Caco-2 (cell line): ENCODE results near the gene SMAD5. TPM values are rescaled to one million over a fixed set of nuclear protein-coding genes. Genes with fewer than 3 reads are reported as not detected.

Experiments used
- BruUV-seq: library from RNA; stranded (reverse); fragments of 400-500 nt; replicated peaks from 2 replicates; lab custom pipeline; 2021; lab: Mats Ljungman, UMichigan
- CTCF ChIA-PET: fragments of 300-600 bp; sonication (Branson Sonifier 250); formaldehyde crosslinking; loops from one replicate; lab custom pipeline; 2022; ENCODE audit warnings: antibody characterized with exemption; lab: Charles Lee
- POLR2A ChIA-PET: fragments of 300-600 bp; sonication (Branson Sonifier 250); formaldehyde crosslinking; loops from one replicate; lab custom pipeline; 2022; ENCODE audit warnings: antibody characterized with exemption; lab: Charles Lee
- DNase-seq, 2 experiments: peaks; one replicate each; pipeline versions ENCODE4 v3.0.0 to v3.0.0-alpha.2; 2020 to 2022
- H3K27me3 ChIP-seq: replicated peaks from 2 replicates; pipeline ENCODE4 v1.6.0; 2011; ENCODE audit warnings: low read length; ENCODE audit not compliant: control insufficient read depth, insufficient read depth
- H3K36me3 ChIP-seq: 2 replicates; pipeline ENCODE4 v1.5.1; 2011; ENCODE audit warnings: low read length; ENCODE audit not compliant: control insufficient read depth, insufficient read depth
- H3K4me1 ChIP-seq: fragments of 250-450 bp; sonication (Bioruptor Pico); 2 replicates; pipeline ENCODE4 v1.5.1; 2020; ENCODE audit warnings: mild to moderate bottlenecking
- H3K4me3 ChIP-seq: 2 replicates; pipeline ENCODE4 v1.5.1; 2011; ENCODE audit warnings: low read depth, mild to moderate bottlenecking, control low read depth, low read length
- H3K9me3 ChIP-seq: fragments of 250-450 bp; sonication (Bioruptor Pico); 2 replicates; pipeline ENCODE4 v1.5.1; 2020; ENCODE audit warnings: mild to moderate bottlenecking, moderate library complexity
- H3K27ac Mint-ChIP-seq: one replicate; pipeline ENCODE4 v1.8.0; 2022; ENCODE audit warnings: mixed read lengths; ENCODE audit not compliant: unreplicated experiment
- H3K27me3 Mint-ChIP-seq: one replicate; pipeline ENCODE4 v1.8.0; 2022; ENCODE audit warnings: mixed read lengths; ENCODE audit not compliant: insufficient read depth, unreplicated experiment
- H3K36me3 Mint-ChIP-seq: one replicate; pipeline ENCODE4 v1.8.0; 2022; ENCODE audit warnings: mild to moderate bottlenecking, mixed read lengths; ENCODE audit not compliant: insufficient read depth, unreplicated experiment
- H3K4me1 Mint-ChIP-seq: one replicate; pipeline ENCODE4 v1.8.0; 2022; ENCODE audit warnings: low read depth, mixed read lengths; ENCODE audit not compliant: unreplicated experiment
- H3K4me3 Mint-ChIP-seq: one replicate; pipeline ENCODE4 v1.8.0; 2022; ENCODE audit warnings: mild to moderate bottlenecking, moderate library complexity, mixed read lengths; ENCODE audit not compliant: unreplicated experiment
- H3K9me3 Mint-ChIP-seq: one replicate; pipeline ENCODE4 v1.8.0; 2022; ENCODE audit warnings: mixed read lengths; ENCODE audit not compliant: unreplicated experiment
- intact Hi-C: fragments of 100-400 bp; cut with micrococcal nuclease; formaldehyde crosslinking; loops from one replicate; pipeline ENCODE4 v1.10.0; 2022; ENCODE audit not compliant: unreplicated experiment
- total RNA-seq: library from RNA; stranded (reverse); gene quantifications from 2 replicates; pipeline ENCODE4 v1.2.3, GENCODE V29; 2022
- TF ChIP-seq, protein P1 (sequence below), 2 experiments: fragments of 200-600 bp in 1 of 2; IDR thresholded peaks; 1 replicate in 1 of 2; 2 replicates in 1 of 2; pipeline versions ENCODE4 v1.5.1 to v1.8.0; 2011 to 2022; ENCODE audit warnings: antibody characterized with exemption in 1 of 2, control low read depth in 1 of 2, inconsistent platforms in 1 of 2, low read depth in 1 of 2, low read length in 1 of 2, mild to moderate bottlenecking in 1 of 2, moderate library complexity in 1 of 2; ENCODE audit not compliant: insufficient read depth in 1 of 2, severe bottlenecking in 1 of 2, unreplicated experiment in 1 of 2

The SMAD5 gene
- total RNA-seq, 1 experiment from 2014 or later: 142 TPM

DNA sequence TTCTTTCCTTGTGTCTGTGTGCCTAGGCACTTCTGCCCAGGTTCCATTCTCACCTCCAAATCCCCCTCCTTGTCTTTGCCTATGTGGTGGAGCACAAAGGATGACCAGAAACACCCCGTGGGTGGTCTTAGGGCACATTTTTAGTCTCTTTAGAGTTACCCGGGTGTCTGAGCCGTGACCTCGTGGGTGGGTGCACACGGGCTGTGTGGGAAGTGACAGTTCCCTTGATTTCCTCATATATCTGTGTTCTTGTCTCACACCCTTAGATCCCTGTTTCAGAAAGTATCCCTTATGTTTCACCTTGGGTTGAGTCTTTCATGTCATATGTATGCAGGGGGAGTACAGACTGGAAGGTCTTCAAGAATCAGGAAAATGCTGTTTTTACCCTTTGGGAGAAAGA lies 73.7 kb downstream of the SMAD5 start:
- H3K4me1 ChIP-seq: no peaks in the 10 kb centered on the region
- no peaks in the 10 kb centered on the region for H3K9me3 ChIP-seq
- intact Hi-C loops: no loop called here
- no peak overlapping the region for H3K4me3 ChIP-seq
- no peaks in the 10 kb centered on the region for H3K27me3 ChIP-seq
- no peaks in the 10 kb centered on the region for H3K4me1 Mint-ChIP-seq
- no peak overlapping the region for H3K27ac Mint-ChIP-seq
- peaks cover 19% of the 10 kb centered on the region for H3K36me3 Mint-ChIP-seq
- CTCF ChIA-PET: no interaction called here
- H3K36me3 ChIP-seq: peaks cover 1% of the 10 kb centered on the region; the same call in 1 of the 2 replicates
- POLR2A ChIA-PET: no interaction called here
- no peaks in the 10 kb centered on the region for H3K27me3 Mint-ChIP-seq
- TF ChIP-seq, protein P1, sequence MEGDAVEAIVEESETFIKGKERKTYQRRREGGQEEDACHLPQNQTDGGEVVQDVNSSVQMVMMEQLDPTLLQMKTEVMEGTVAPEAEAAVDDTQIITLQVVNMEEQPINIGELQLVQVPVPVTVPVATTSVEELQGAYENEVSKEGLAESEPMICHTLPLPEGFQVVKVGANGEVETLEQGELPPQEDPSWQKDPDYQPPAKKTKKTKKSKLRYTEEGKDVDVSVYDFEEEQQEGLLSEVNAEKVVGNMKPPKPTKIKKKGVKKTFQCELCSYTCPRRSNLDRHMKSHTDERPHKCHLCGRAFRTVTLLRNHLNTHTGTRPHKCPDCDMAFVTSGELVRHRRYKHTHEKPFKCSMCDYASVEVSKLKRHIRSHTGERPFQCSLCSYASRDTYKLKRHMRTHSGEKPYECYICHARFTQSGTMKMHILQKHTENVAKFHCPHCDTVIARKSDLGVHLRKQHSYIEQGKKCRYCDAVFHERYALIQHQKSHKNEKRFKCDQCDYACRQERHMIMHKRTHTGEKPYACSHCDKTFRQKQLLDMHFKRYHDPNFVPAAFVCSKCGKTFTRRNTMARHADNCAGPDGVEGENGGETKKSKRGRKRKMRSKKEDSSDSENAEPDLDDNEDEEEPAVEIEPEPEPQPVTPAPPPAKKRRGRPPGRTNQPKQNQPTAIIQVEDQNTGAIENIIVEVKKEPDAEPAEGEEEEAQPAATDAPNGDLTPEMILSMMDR (IDR thresholded peaks at IDR 0.05; ENCODE audit: insufficient read depth in 1 of 2, low read depth in 1 of 2, low read length in 1 of 2, severe bottlenecking in 1 of 2, unreplicated experiment in 1 of 2): no peak
- H3K4me3 Mint-ChIP-seq: no peak overlapping the region
- BruUV-seq: no TSS peak
- DNase-seq: no peak
- H3K9me3 Mint-ChIP-seq: no peaks in the 10 kb centered on the region

DNA sequence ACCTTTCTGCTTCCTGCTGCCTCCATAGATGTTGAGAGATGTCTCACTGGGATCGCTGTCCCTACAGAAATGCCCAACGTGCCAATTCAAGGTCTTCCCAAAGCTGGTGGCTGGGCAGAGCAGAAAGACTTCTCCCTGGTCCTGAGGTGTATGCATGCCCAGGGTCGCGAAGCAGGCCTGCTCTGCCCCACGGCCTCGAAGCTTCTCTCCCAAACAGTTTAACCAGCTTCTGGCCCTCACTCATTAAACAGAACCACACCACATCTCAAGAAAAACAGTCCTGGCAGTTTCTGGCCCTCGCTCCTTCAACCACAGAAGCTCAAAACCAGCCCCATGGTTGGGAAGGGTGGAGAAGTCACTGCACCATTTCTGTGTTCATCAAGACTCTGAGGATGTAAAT lies 75.0 kb downstream of the SMAD5 start:
- no TSS peak for BruUV-seq
- Mint-ChIP-seq H3K27ac (no peak overlapping the region), H3K27me3 (no peaks in the 10 kb centered on the region), H3K4me3 (no peak overlapping the region), H3K9me3 (no peaks in the 10 kb centered on the region), H3K36me3 (peaks cover 14% of the 10 kb centered on the region), H3K4me1 (no peaks in the 10 kb centered on the region)
- TF ChIP-seq, protein P1 (IDR thresholded peaks at IDR 0.05; ENCODE audit: insufficient read depth in 1 of 2, low read depth in 1 of 2, low read length in 1 of 2, severe bottlenecking in 1 of 2, unreplicated experiment in 1 of 2): no peak
- peaks cover 1% of the 10 kb centered on the region; the same call in 1 of the 2 replicates for H3K36me3 ChIP-seq
- H3K9me3 ChIP-seq: no peaks in the 10 kb centered on the region
- H3K27me3 ChIP-seq: no peaks in the 10 kb centered on the region
- no peaks in the 10 kb centered on the region for H3K4me1 ChIP-seq
- CTCF ChIA-PET: no interaction called here
- no peak for DNase-seq
- no peak overlapping the region for H3K4me3 ChIP-seq
- intact Hi-C loops: no loop called here
- POLR2A ChIA-PET: no interaction called here

DNA sequence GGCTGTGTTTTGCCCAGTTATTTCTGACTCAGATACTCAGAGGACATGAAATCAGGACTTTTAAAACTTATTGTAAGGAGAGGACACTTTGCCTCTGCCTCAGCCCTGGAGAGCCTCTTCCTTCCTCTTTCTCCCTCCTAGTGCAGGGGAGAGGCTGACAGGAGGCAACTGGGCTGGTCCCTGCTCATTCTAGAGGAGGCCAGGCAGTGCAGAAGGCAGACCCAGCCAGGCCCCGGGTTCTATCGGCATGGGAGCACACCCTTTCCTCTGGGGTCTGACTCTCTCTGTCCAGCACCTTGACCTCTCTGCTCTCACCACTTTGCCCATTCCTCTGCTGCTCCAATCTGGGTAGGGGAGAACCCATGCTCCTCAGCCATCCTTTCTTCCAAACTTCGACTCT lies 76.3 kb downstream of the SMAD5 start:
- no TSS peak for BruUV-seq
- no peaks in the 10 kb centered on the region for H3K27me3 Mint-ChIP-seq
- peaks cover 1% of the 10 kb centered on the region; the same call in 1 of the 2 replicates for H3K36me3 ChIP-seq
- no peaks in the 10 kb centered on the region for H3K4me1 Mint-ChIP-seq
- H3K27me3 ChIP-seq: no peaks in the 10 kb centered on the region
- H3K4me3 ChIP-seq: no peak overlapping the region
- H3K9me3 ChIP-seq: no peaks in the 10 kb centered on the region
- intact Hi-C loops: no loop called here
- H3K36me3 Mint-ChIP-seq: peaks cover 10% of the 10 kb centered on the region
- no peak overlapping the region for H3K27ac Mint-ChIP-seq
- no peaks in the 10 kb centered on the region for H3K9me3 Mint-ChIP-seq
- H3K4me1 ChIP-seq: no peaks in the 10 kb centered on the region
- H3K4me3 Mint-ChIP-seq: no peak overlapping the region
- CTCF ChIA-PET: no interaction called here
- POLR2A ChIA-PET: no interaction called here
- TF ChIP-seq, protein P1 (IDR thresholded peaks at IDR 0.05; ENCODE audit: insufficient read depth in 1 of 2, low read depth in 1 of 2, low read length in 1 of 2, severe bottlenecking in 1 of 2, unreplicated experiment in 1 of 2): no peak
- DNase-seq: no peak
